GM23338 (cell line): ENCODE data around the gene SERPINH1. TPM values are rescaled to one million over a fixed set of nuclear protein-coding genes. Genes with fewer than 3 reads are reported as not detected.

Experiments
- ATAC-seq: fragments of 200-7000 bp; cut with Tn5 transposase; 3 replicates; pipeline ENCODE4 v1.9.1; 2020
- DNase-seq: peaks from one replicate; pipeline ENCODE4 v3.0.0-alpha.2; 2015; ENCODE audit warnings: low spot score
- H2AFZ ChIP-seq: fragments of 200-600 bp; sonication (generic); 2 replicates; pipeline ENCODE4 v1.8.0; 2016; ENCODE audit warnings: antibody characterized with exemption, mild to moderate bottlenecking, moderate library complexity
- H3F3A ChIP-seq: fragments of 200-600 bp; sonication (generic); replicated peaks from 2 replicates; pipeline ENCODE4 v1.8.0; 2017; ENCODE audit warnings: antibody characterized with exemption, mixed run types, low read depth
- H3K27ac ChIP-seq: fragments of 200-600 bp; sonication (generic); 2 replicates; pipeline ENCODE4 v1.6.1; 2016; ENCODE audit warnings: low read depth
- H3K27me3 ChIP-seq: fragments of 200-600 bp; sonication (generic); 2 replicates; pipeline ENCODE4 v1.8.0; 2016; ENCODE audit warnings: mild to moderate bottlenecking, mixed run types, moderate library complexity; ENCODE audit not compliant: insufficient read depth
- H3K36me3 ChIP-seq: fragments of 200-600 bp; sonication (generic); 2 replicates; pipeline ENCODE4 v1.8.0; 2016; ENCODE audit warnings: mild to moderate bottlenecking; ENCODE audit not compliant: insufficient read depth
- H3K4me1 ChIP-seq: fragments of 200-600 bp; sonication (generic); 2 replicates; pipeline ENCODE4 v1.8.0; 2016; ENCODE audit warnings: mild to moderate bottlenecking, moderate library complexity; ENCODE audit not compliant: insufficient read depth
- H3K4me2 ChIP-seq: fragments of 200-600 bp; sonication (generic); 2 replicates; pipeline ENCODE4 v1.7.1; 2017; ENCODE audit warnings: mixed run types
- H3K4me3 ChIP-seq: fragments of 200-600 bp; sonication (generic); 2 replicates; pipeline ENCODE4 v1.6.1; 2016; ENCODE audit warnings: mixed run types
- H3K79me2 ChIP-seq: fragments of 200-600 bp; sonication (generic); replicated peaks from 2 replicates; pipeline ENCODE4 v1.8.0; 2017; ENCODE audit warnings: mild to moderate bottlenecking; ENCODE audit not compliant: insufficient read depth
- H3K9me2 ChIP-seq: fragments of 200-600 bp; sonication (generic); 2 replicates; pipeline ENCODE4 v1.8.0; 2017; ENCODE audit not compliant: insufficient read depth
- H4K20me1 ChIP-seq: fragments of 200-600 bp; sonication (generic); replicated peaks from 2 replicates; pipeline ENCODE4 v1.8.0; 2017; ENCODE audit warnings: mild to moderate bottlenecking; ENCODE audit not compliant: insufficient read depth
- H3K27ac Mint-ChIP-seq: 2 replicates; pipeline ENCODE4 v1.8.0; 2020; ENCODE audit warnings: inconsistent platforms, mild to moderate bottlenecking, moderate library complexity, mixed read lengths
- H3K27me3 Mint-ChIP-seq: 3 replicates; pipeline ENCODE4 v1.8.0; 2022; ENCODE audit warnings: low read depth, mild to moderate bottlenecking, moderate library complexity, mixed read lengths, inconsistent platforms; ENCODE audit not compliant: insufficient read depth, poor library complexity
- H3K36me3 Mint-ChIP-seq: 3 replicates; pipeline ENCODE4 v1.8.0; 2021; ENCODE audit warnings: low read depth, mild to moderate bottlenecking, inconsistent platforms, moderate library complexity, mixed read lengths
- H3K4me1 Mint-ChIP-seq: 3 replicates; pipeline ENCODE4 v1.8.0; 2020; ENCODE audit warnings: mild to moderate bottlenecking, inconsistent platforms, mixed read lengths
- H3K4me3 Mint-ChIP-seq: 3 replicates; pipeline ENCODE4 v1.8.0; 2021; ENCODE audit warnings: moderate library complexity, mild to moderate bottlenecking, inconsistent platforms, mixed read lengths
- H3K9me3 Mint-ChIP-seq: 3 replicates; pipeline ENCODE4 v1.8.0; 2020; ENCODE audit warnings: moderate library complexity, mild to moderate bottlenecking, inconsistent platforms, mixed read lengths
- CREB1 ChIP-seq: fragments of 250-450 bp; sonication (Bioruptor Pico); IDR thresholded peaks from 2 replicates; pipeline ENCODE4 v1.5.0; 2020; ENCODE audit warnings: low read depth, mild to moderate bottlenecking, moderate library complexity
- ETS1 ChIP-seq: IDR thresholded peaks from 2 replicates; pipeline ENCODE4 v1.6.1; 2016; ENCODE audit warnings: antibody characterized with exemption
- EZH2 ChIP-seq: fragments of 200-600 bp; sonication (generic); IDR thresholded peaks from one replicate; pipeline ENCODE4 v1.8.0; 2017; ENCODE audit warnings: antibody characterized with exemption, mild to moderate bottlenecking, low read depth; ENCODE audit not compliant: unreplicated experiment
- EZH2phosphoT487 ChIP-seq: fragments of 200-600 bp; sonication (generic); IDR thresholded peaks from one replicate; pipeline ENCODE4 v1.8.1; 2018; ENCODE audit warnings: antibody characterized with exemption; ENCODE audit not compliant: unreplicated experiment
- JUNB ChIP-seq: IDR thresholded peaks from one replicate; pipeline ENCODE4 v1.6.1; 2016; ENCODE audit warnings: antibody characterized with exemption; ENCODE audit not compliant: unreplicated experiment
- REST ChIP-seq: IDR thresholded peaks from one replicate; pipeline ENCODE4 v1.6.1; 2018; ENCODE audit warnings: antibody characterized with exemption; ENCODE audit not compliant: unreplicated experiment
- STAT1 ChIP-seq: IDR thresholded peaks from one replicate; pipeline ENCODE4 v1.6.1; 2016; ENCODE audit warnings: antibody characterized with exemption; ENCODE audit not compliant: unreplicated experiment
- polyA plus RNA-seq: library from polyadenylated mRNA; unstranded; fragments of >200 nt; fragmentation: Nextera tagmentation; extraction: Ambion mirVana; gene quantifications from 2 replicates; pipeline ENCODE4 v1.2.1, GENCODE V29; 2016
- total RNA-seq: library from RNA; depleted of rRNA; stranded (reverse); fragments of >200 nt; shearing (Covaris generic); gene quantifications from 2 replicates; pipeline ENCODE4 v1.2.3, GENCODE V29; 2014
- TF ChIP-seq, protein P1 (sequence below): fragments of 250-450 bp; sonication (Bioruptor Pico); IDR thresholded peaks from 2 replicates; pipeline ENCODE4 v1.5.0; 2020; ENCODE audit warnings: mild to moderate bottlenecking, moderate library complexity

SERPINH1 gene
- total and polyA plus RNA-seq, 2 experiments from 2014 or later: 238 to 1,217 TPM

- TF ChIP-seq EZH2 (no peak), STAT1 (no peak), REST (no peak), CREB1 (CRISPR knock-in tag) (no peak)
- no peak overlapping the region for H3K27ac ChIP-seq
These were observed 10.7 kb downstream of the SERPINH1 start for GRCh38 chr11:75572744-75573143.

GRCh38 chr11:75574698-75575602, 12.9 kb downstream of the SERPINH1 start:
- H3K4me3 Mint-ChIP-seq: no peak overlapping the region
- H3K79me2 ChIP-seq: no peaks in the 10 kb centered on the region; the same call in 1 of the 2 replicates
- H4K20me1 ChIP-seq: peaks cover 7% of the 10 kb centered on the region
- H3F3A ChIP-seq: peaks cover 40% of the 10 kb centered on the region
- no peaks in the 10 kb centered on the region for H3K27me3 ChIP-seq
- H3K4me2 ChIP-seq: no peak overlapping the region
- H3K27ac Mint-ChIP-seq: no peak overlapping the region
- H3K27ac ChIP-seq: 0 out of 2 replicates have a peak overlapping the region, but pooled peaks have one; percentile 32
- no peaks in the 10 kb centered on the region for H3K9me2 ChIP-seq
- H3K9me3 Mint-ChIP-seq: no peaks in the 10 kb centered on the region
- peaks cover 28% of the 10 kb centered on the region for H3K36me3 ChIP-seq
- H3K36me3 Mint-ChIP-seq: peaks cover 42% of the 10 kb centered on the region
- H3K4me1 Mint-ChIP-seq: peaks cover 11% of the 10 kb centered on the region
- DNase-seq: no peak
- peaks cover 6% of the 10 kb centered on the region; the same call in 1 of the 2 replicates for H3K4me1 ChIP-seq
- H3K4me3 ChIP-seq: no peak overlapping the region
- ATAC-seq: peak; percentile 54
- H3K27me3 Mint-ChIP-seq: peaks cover 22% of the 10 kb centered on the region
- H2AFZ ChIP-seq: no peak overlapping the region
- TF ChIP-seq, protein P1, sequence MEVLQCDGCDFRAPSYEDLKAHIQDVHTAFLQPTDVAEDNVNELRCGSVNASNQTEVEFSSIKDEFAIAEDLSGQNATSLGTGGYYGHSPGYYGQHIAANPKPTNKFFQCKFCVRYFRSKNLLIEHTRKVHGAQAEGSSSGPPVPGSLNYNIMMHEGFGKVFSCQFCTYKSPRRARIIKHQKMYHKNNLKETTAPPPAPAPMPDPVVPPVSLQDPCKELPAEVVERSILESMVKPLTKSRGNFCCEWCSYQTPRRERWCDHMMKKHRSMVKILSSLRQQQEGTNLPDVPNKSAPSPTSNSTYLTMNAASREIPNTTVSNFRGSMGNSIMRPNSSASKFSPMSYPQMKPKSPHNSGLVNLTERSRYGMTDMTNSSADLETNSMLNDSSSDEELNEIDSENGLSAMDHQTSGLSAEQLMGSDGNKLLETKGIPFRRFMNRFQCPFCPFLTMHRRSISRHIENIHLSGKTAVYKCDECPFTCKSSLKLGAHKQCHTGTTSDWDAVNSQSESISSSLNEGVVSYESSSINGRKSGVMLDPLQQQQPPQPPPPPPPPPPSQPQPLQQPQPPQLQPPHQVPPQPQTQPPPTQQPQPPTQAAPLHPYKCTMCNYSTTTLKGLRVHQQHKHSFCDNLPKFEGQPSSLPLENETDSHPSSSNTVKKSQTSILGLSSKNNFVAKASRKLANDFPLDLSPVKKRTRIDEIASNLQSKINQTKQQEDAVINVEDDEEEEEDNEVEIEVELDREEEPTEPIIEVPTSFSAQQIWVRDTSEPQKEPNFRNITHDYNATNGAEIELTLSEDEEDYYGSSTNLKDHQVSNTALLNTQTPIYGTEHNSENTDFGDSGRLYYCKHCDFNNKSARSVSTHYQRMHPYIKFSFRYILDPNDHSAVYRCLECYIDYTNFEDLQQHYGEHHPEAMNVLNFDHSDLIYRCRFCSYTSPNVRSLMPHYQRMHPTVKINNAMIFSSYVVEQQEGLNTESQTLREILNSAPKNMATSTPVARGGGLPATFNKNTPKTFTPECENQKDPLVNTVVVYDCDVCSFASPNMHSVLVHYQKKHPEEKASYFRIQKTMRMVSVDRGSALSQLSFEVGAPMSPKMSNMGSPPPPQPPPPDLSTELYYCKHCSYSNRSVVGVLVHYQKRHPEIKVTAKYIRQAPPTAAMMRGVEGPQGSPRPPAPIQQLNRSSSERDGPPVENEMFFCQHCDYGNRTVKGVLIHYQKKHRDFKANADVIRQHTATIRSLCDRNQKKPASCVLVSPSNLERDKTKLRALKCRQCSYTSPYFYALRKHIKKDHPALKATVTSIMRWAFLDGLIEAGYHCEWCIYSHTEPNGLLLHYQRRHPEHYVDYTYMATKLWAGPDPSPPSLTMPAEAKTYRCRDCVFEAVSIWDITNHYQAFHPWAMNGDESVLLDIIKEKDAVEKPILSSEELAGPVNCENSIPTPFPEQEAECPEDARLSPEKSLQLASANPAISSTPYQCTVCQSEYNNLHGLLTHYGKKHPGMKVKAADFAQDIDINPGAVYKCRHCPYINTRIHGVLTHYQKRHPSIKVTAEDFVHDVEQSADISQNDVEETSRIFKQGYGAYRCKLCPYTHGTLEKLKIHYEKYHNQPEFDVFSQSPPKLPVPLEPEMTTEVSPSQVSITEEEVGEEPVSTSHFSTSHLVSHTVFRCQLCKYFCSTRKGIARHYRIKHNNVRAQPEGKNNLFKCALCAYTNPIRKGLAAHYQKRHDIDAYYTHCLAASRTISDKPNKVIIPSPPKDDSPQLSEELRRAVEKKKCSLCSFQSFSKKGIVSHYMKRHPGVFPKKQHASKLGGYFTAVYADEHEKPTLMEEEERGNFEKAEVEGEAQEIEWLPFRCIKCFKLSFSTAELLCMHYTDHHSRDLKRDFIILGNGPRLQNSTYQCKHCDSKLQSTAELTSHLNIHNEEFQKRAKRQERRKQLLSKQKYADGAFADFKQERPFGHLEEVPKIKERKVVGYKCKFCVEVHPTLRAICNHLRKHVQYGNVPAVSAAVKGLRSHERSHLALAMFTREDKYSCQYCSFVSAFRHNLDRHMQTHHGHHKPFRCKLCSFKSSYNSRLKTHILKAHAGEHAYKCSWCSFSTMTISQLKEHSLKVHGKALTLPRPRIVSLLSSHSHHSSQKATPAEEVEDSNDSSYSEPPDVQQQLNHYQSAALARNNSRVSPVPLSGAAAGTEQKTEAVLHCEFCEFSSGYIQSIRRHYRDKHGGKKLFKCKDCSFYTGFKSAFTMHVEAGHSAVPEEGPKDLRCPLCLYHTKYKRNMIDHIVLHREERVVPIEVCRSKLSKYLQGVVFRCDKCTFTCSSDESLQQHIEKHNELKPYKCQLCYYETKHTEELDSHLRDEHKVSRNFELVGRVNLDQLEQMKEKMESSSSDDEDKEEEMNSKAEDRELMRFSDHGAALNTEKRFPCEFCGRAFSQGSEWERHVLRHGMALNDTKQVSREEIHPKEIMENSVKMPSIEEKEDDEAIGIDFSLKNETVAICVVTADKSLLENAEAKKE (CRISPR knock-in tag): no peak
- no peak for TF ChIP-seq EZH2phosphoT487
- no peak for TF ChIP-seq ETS1
- TF ChIP-seq EZH2: no peak
- no peak for TF ChIP-seq JUNB
- no peak for TF ChIP-seq CREB1 (CRISPR knock-in tag)

More at GRCh38 chr11:75572744-75573143, 10.7 kb downstream of the SERPINH1 start:
- Mint-ChIP-seq H3K36me3 (peaks cover 61% of the 10 kb centered on the region), H3K27me3 (peaks cover 25% of the 10 kb centered on the region), H3K27ac (no peak overlapping the region), H3K4me1 (peaks cover 11% of the 10 kb centered on the region), H3K4me3 (no peak overlapping the region), H3K9me3 (no peaks in the 10 kb centered on the region)
- no peak for ATAC-seq
- no peak overlapping the region for H3K4me3 ChIP-seq
- no peak overlapping the region for H2AFZ ChIP-seq
- H3F3A ChIP-seq: peaks cover 43% of the 10 kb centered on the region
- H3K36me3 ChIP-seq: peaks cover 47% of the 10 kb centered on the region
- peaks cover 15% of the 10 kb centered on the region for H4K20me1 ChIP-seq
- H3K27me3 ChIP-seq: no peaks in the 10 kb centered on the region
- no peak for DNase-seq
- peaks cover 6% of the 10 kb centered on the region for H3K79me2 ChIP-seq
- H3K4me2 ChIP-seq: no peak overlapping the region
- peaks cover 6% of the 10 kb centered on the region; the same call in 1 of the 2 replicates for H3K4me1 ChIP-seq
- no peaks in the 10 kb centered on the region for H3K9me2 ChIP-seq
